IPS DF 19.7 (cell line): ENCODE measurements around the gene EEF1AKMT3.
A peak's percentile ranks its signal among the peaks of the same experiment; 100 is the strongest.

ENCODE experiments used
- DNase-seq: peaks from one replicate; pipeline ENCODE4 v3.0.0-alpha.2; 2013; ENCODE audit warnings: low read depth, low spot score

The EEF1AKMT3 gene

GRCh38 chr12:57772429-57773322 lies at the start of gene EEF1AKMT3:
EEF1AKMT3 (plus strand) TSS chr12:57772614; CDS start chr12:57772725, 111 bp downstream.
- no peak for DNase-seq

GRCh38 chr12:57722716-57723629 lies 49.4 kb upstream of the EEF1AKMT3 start:
- DNase-seq: no peak

- no peak for DNase-seq
Measured at GRCh38 chr12:57723630-57723962, 48.8 kb upstream of the EEF1AKMT3 start.

DNA sequence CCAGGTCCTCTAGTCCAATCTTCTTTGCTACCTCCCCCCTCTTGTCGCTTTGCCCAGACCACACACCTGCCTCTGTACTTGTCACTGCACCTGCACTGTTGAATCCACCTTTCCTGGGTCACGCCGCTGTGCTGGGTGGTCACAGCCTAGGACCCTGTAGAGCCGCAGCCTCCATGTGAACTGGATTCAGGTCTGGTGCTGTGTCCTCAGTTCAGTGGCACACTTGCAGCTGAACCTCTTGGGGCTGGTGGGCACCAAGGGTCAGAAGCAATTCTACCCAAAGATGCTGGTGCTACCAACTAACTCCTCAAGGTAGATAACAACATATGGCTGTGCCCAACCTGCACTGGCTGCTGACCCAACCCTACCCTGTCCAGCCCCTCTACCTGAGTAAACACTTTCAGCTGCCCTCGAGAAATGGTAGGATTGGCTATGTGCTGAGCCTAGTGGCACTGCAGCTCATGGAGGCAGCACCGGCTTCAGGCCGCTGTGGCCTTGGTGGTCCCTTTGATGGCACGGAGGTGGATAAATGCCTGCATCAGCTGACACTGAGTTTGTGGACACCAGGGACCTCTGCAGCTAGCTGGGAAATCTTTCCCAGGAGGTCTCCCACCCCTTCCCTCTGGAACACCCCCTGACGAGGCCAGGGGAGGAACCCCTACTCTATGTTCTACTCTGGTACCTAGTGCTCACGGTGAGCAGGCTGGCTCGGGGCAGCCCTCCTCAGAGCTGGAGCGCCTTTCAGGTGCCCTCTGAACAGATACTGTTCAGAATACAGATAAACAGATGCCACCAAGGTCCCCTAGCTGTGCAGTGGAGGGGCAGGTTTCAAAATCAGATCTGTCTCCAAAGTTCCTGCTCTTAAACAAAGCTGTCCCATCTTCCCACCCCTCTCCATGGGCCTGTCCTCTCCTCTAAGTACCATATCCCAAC lies 48.1 kb upstream of the EEF1AKMT3 start:
- no peak for DNase-seq

DNA sequence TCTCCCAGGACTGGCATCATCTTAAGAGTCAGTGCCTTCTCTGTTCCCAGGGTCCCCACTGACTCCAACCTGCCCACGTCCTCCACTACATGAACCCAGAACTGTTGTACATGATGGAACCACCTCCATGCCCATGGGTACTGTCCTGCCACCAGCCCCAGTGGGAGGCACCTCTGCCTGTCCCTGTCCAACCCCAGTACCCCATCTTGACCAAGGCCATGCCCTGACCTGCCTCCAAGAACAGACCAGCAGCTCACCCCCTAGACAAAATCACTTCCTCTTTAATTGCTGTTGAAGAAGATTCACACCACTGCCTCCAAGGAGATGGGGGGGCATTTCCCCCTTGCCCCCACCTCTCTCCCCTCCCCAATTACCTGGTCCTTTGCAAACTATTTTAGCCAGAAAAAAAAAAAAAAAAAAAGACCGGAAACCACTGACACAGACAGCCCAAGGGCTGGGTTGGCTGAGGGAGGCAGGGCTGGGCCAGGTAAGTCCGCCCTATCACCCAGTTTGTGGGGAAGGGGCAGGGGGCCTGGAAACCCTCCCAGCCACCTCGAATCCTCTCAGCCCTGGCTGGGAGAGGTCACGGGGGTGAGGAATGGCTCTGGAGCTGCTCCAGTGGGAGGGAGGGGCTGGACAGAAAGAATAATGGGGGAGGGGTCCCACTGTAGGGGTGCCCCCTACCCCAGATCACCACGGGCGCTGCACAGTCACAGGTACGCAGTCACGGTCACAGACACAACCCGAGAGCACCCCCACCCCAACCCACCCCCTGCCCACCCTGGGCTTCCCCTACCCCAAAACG lies 47.3 kb upstream of the EEF1AKMT3 start:
- DNase-seq: no peak

- DNase-seq: no peak
Measured at GRCh38 chr12:57725851-57726150, 46.6 kb upstream of the EEF1AKMT3 start.

- DNase-seq: peak; percentile 70
Measured at GRCh38 chr12:57726151-57726883, 46.1 kb upstream of the EEF1AKMT3 start.

- DNase-seq: no peak
Measured at GRCh38 chr12:57726884-57727757, 45.3 kb upstream of the EEF1AKMT3 start.

- peak; percentile 59 for DNase-seq
Measured at GRCh38 chr12:57727758-57728395, 44.5 kb upstream of the EEF1AKMT3 start.

- no peak for DNase-seq
Measured at GRCh38 chr12:57729321-57729844, 43.0 kb upstream of the EEF1AKMT3 start.

GRCh38 chr12:57730336-57731067 lies 41.9 kb upstream of the EEF1AKMT3 start:
- no peak for DNase-seq

GRCh38 chr12:57731411-57732080 lies 40.9 kb upstream of the EEF1AKMT3 start:
- DNase-seq: no peak

GRCh38 chr12:57732270-57732669 lies 40.1 kb upstream of the EEF1AKMT3 start:
- DNase-seq: no peak

- DNase-seq: no peak
Measured at GRCh38 chr12:57732726-57733593, 39.5 kb upstream of the EEF1AKMT3 start.

DNA sequence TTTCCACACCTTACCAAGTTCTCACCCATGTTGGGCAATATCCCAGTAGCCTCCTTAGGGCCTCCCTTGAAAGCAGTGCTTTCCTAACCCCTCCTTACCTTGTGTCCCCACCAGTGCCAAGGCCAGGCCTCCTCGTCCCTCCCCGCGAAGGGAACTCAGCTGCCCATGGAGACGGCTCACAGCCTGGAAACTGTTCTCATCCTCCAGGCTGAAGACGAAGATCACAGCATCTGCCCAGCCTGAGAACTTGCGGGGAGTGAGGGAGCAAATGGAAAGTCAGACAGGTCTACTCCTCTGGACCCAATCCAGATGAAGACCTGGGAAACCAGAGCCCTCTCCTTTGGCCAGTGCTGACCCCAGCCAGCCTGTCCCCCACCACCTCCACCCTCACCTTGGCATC lies 38.5 kb upstream of the EEF1AKMT3 start:
- no peak for DNase-seq

- DNase-seq: no peak
Measured at GRCh38 chr12:57734591-57734990, 37.8 kb upstream of the EEF1AKMT3 start.
